ENCODE measurements around the gene FAM107A.

The FAM107A gene

DNA sequence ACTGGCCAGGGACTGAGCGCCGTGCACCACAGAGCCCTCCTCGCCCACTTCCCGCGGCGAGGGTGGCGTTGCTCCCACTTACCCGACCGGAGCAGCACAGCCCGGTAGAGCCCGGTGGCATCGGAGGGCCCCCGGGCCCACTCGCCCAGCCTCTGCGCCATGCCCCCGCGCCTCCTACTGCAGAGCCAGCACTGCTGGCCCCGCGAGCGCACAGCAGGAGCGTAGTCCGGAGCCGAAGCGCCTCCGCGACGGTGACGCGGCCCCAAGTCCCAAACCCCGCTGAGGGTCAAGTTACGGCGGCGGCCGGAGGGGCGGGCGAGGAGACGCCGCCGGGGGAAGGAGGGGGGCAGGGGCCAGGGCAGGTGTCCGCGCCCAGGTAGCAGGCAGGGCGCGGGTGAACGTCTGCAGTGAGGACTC lies 9.6 kb upstream of the FAM107A start:
- TF ChIP-seq, protein P1, sequence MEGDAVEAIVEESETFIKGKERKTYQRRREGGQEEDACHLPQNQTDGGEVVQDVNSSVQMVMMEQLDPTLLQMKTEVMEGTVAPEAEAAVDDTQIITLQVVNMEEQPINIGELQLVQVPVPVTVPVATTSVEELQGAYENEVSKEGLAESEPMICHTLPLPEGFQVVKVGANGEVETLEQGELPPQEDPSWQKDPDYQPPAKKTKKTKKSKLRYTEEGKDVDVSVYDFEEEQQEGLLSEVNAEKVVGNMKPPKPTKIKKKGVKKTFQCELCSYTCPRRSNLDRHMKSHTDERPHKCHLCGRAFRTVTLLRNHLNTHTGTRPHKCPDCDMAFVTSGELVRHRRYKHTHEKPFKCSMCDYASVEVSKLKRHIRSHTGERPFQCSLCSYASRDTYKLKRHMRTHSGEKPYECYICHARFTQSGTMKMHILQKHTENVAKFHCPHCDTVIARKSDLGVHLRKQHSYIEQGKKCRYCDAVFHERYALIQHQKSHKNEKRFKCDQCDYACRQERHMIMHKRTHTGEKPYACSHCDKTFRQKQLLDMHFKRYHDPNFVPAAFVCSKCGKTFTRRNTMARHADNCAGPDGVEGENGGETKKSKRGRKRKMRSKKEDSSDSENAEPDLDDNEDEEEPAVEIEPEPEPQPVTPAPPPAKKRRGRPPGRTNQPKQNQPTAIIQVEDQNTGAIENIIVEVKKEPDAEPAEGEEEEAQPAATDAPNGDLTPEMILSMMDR (IDR thresholded peaks at IDR 0.05; ENCODE audit: insufficient read depth, low read length, missing control alignments): no peak
- ChIA-PET POLR2A (no interaction called here), CTCF (no interaction called here)
- DNase-seq (ENCODE audit: low read depth, low spot score): no peak
- no peak overlapping the region for H3K4me3 ChIP-seq (ENCODE audit: low read depth, low read length)

DNA sequence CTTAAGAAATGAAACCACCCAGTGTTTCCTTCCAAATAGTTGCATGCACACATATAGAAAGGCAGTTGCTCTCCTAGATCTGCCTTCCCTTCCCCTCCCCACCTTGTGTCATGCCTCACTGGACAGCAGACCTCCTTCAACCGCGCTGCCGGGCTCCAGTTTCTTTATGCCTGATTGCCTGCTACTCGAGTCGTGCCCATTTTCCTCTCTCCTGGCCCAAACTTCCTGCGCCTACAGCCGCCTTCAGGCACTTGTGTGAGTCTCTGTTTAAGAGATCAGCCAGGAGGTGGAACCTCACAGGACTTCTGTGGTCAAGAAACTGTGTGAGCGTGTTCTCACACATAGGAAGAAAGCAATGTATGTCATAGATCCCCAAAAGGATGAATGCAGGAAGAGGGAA lies 8.8 kb upstream of the FAM107A start:
- POLR2A ChIA-PET: no interaction called here

DNA sequence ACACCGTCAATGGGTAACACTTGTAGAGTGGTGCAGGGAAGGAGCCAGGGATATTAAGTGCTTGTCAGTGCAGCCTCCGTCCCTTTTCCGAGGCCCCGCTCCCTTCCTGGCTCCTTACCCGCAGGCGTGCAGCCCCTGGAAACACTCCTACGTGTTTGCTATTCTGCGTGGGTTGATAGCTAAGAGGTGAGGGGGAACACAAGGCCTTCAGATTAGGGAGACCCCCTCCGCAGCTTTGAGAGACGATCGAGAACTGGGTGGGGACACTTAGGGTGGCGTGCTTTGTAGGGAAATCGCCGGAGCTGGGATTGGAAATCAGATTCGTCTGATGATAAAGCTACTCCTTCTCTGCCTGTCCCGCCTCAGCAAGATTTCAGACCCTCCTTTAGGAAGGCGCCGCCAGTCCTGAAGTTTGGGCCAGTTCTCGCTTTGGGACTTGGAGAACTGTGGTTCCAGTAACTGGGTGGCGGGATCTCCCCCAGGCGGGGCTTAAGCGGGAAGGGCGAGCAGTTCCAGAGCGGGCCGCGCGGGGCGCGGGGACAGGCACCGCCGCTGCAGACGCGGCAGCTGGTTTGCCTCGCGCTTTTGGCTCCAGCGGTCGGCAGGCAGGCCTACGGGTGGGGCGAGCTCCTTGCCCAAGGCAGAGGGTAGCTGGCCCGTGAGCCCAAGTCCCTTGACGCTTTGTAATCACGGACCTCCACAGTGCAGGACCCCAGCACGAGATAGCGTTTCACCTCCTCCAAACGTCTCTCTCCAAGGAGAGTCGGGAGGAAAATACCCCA lies 8.0 kb upstream of the FAM107A start:
- peak overlapping the region; percentile 62 for H3K4me3 ChIP-seq (ENCODE audit: low read depth, low read length)
- POLR2A ChIA-PET: no interaction called here
- DNase-seq (ENCODE audit: low read depth, low spot score): no peak
- TF ChIP-seq, protein P1 (IDR thresholded peaks at IDR 0.05; ENCODE audit: insufficient read depth, low read length, missing control alignments): peak; percentile 86
- CTCF ChIA-PET: interaction anchor here (0.8 to 24.4 kb wide), 7 partner anchors 11 to 49 kb away, joined by 3 to 646 read pairs (median 9); no protein-coding TSS in a partner anchor

More for the DNA sequence above, 8.8 kb upstream of the FAM107A start:
- DNase-seq (ENCODE audit: low read depth, low spot score): no peak
- H3K4me3 ChIP-seq (ENCODE audit: low read depth, low read length): no peak overlapping the region
- CTCF ChIA-PET: interaction anchor here (1.0 to 24.4 kb wide), 5 partner anchors 11 to 48 kb away, joined by 3 to 646 read pairs (median 12); no protein-coding TSS in a partner anchor
- TF ChIP-seq, protein P1 (IDR thresholded peaks at IDR 0.05; ENCODE audit: insufficient read depth, low read length, missing control alignments): no peak

DNA sequence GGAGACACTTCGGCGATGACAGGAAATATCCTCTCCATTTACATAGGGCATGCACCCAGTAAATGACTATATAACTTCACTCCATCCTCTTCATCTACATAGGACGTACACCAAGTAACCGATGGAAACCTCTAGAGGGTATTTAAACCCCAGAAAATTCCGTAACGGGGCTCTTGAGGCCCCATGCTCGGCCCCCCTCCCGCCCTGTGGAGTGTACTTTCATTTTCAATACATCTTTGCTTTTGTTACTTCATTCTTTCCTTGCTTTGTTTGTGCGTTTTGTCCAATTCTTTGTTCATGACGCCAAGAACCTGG lies 7.5 kb upstream of the FAM107A start:
- DNase-seq (ENCODE audit: low read depth, low spot score): no peak
- ChIA-PET CTCF (interaction anchor here (0.8 to 24.4 kb wide), 6 partner anchors 11 to 49 kb away, joined by 3 to 646 read pairs (median 10); no protein-coding TSS in a partner anchor), POLR2A (no interaction called here)
- H3K4me3 ChIP-seq (ENCODE audit: low read depth, low read length): peak overlapping the region; percentile 62
- TF ChIP-seq, protein P1 (IDR thresholded peaks at IDR 0.05; ENCODE audit: insufficient read depth, low read length, missing control alignments): no peak

DNA sequence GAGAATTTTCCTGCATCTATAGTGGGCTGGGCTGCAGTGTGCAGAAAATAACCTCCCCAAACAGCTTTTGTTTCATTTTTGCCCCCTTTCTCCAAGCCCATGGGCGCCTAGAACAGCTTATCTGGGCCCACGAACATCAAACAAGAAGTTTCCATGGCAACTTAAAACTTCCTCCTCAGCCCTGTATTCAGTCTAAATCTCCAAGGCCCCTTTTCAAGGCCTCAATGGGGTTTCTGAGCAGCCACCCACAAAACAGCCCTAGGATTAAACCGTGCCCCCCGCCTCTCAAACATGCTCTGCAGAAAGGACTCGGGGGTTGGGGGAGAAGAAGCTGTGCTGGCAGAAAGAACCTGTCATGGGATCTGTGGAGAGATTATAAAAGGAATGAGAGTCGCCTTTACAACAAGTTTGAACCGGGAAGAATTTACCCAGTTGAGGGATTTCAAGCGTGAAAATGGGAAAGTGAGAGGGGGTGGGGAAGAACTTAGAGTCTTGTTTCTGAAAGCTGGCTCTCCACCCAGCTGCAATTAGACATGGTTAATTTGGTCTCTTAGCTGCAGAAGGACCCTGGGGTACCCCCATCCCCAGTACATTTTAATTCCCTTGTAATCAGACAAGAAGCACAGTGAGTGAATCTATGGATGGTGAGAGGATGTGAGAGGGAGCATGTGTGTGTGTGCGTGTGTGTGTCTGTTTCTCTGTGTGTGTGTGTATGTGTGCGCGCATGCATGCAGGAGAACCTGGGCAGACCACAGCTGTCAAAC lies 4.3 kb upstream of the FAM107A start:
- CTCF ChIA-PET: interaction anchor here (13.7 to 24.4 kb wide), 2 partner anchors 13 to 52 kb away, joined by 160 to 646 read pairs; no protein-coding TSS in a partner anchor
- no peak for DNase-seq (ENCODE audit: low read depth, low spot score)

More for the DNA sequence above, 4.3 kb upstream of the FAM107A start:
- POLR2A ChIA-PET: no interaction called here
- TF ChIP-seq, protein P1 (IDR thresholded peaks at IDR 0.05; ENCODE audit: insufficient read depth, low read length, missing control alignments): no peak
- H3K4me3 ChIP-seq (ENCODE audit: low read depth, low read length): no peak overlapping the region
